HEK293T (cell line): ENCODE results near the gene WDHD1.

ENCODE experiments used
- ARNT ChIP-seq: fragments of 450-650 bp; IDR thresholded peaks from 2 replicates; pipeline ENCODE4 v1.6.1; 2017; ENCODE audit warnings: mild to moderate bottlenecking
- BHLHE40 ChIP-seq: fragments of 450-650 bp; IDR thresholded peaks from 2 replicates; pipeline ENCODE4 v1.6.1; 2016; ENCODE audit warnings: mild to moderate bottlenecking, moderate library complexity, borderline replicate concordance
- FOXA1 ChIP-seq: fragments of 450-650 bp; IDR thresholded peaks from 2 replicates; pipeline ENCODE4 v1.6.1; 2016; ENCODE audit warnings: mild to moderate bottlenecking
- HDGF ChIP-seq: fragments of 450-650 bp; IDR thresholded peaks from 2 replicates; pipeline ENCODE4 v1.6.1; 2017; ENCODE audit warnings: antibody characterized with exemption, borderline replicate concordance
- PKNOX1 ChIP-seq: fragments of 450-650 bp; IDR thresholded peaks from 2 replicates; pipeline ENCODE4 v1.6.1; 2016

- TF ChIP-seq PKNOX1, result no peak
- TF ChIP-seq BHLHE40, result no peak
- no peak for TF ChIP-seq FOXA1
- TF ChIP-seq HDGF, result no peak
- no peak for TF ChIP-seq ARNT
These were observed 116.9 kb downstream of the WDHD1 start for GRCh38 chr14:54909817-54910558.
